Thymus (tissue), 11 donors: Measurements from ENCODE around the gene TANC1. TPM values are rescaled to one million over a fixed set of nuclear protein-coding genes. Genes with fewer than 3 reads are reported as not detected.

Experiments used
- DNase-seq, 9 donors: peaks; one replicate each; pipeline ENCODE4 v3.0.0-alpha.2; 2013; ENCODE audit warnings: low spot score in 9 of 9, low read depth in 6 of 9, missing footprints in 1 of 9
- H3K27ac ChIP-seq, 2 donors: one replicate each; pipeline ENCODE4 v1.5.1; 2013; ENCODE audit warnings: control low read depth in 1 of 2, low read depth in 1 of 2, low read length in 1 of 2, mild to moderate bottlenecking in 1 of 2, moderate library complexity in 1 of 2
- H3K27me3 ChIP-seq, 2 donors: one replicate each; pipeline ENCODE4 v1.5.1; 2013; ENCODE audit warnings: low read length in 1 of 2; ENCODE audit not compliant: control insufficient read depth in 2 of 2, insufficient read depth in 1 of 2
- H3K36me3 ChIP-seq, 2 donors: one replicate each; pipeline ENCODE4 v1.5.1; 2013; ENCODE audit warnings: low read length in 1 of 2, mild to moderate bottlenecking in 1 of 2, moderate library complexity in 1 of 2; ENCODE audit not compliant: control insufficient read depth in 2 of 2, insufficient read depth in 2 of 2
- H3K4me1 ChIP-seq, 2 donors: one replicate each; pipeline ENCODE4 v1.5.1; 2013; ENCODE audit warnings: low read length in 2 of 2; ENCODE audit not compliant: control insufficient read depth in 2 of 2, insufficient read depth in 2 of 2
- H3K4me3 ChIP-seq, 2 donors: one replicate each; pipeline ENCODE4 v1.5.1; 2013; ENCODE audit warnings: low read length in 2 of 2, control low read depth in 1 of 2, mild to moderate bottlenecking in 1 of 2
- H3K9me3 ChIP-seq, 2 donors: one replicate each; pipeline ENCODE4 v1.5.1; 2013; ENCODE audit warnings: low read length in 1 of 2, mild to moderate bottlenecking in 1 of 2; ENCODE audit not compliant: control insufficient read depth in 2 of 2, insufficient read depth in 1 of 2
- WGBS: extraction: QIAGEN DNeasy Blood & Tissue Kit; methylation state at CpG from one replicate; pipeline ENCODE4 v1.1.7; 2013; 5-methylcytosine and 5-hydroxymethylcytosine counted together
- polyA plus RNA-seq: library from polyadenylated mRNA; stranded (reverse); fragments of 200-250 nt; gene quantifications from one replicate; pipeline ENCODE4 v1.2.3, GENCODE V29; 2013
- total RNA-seq: library from RNA; stranded (reverse); fragments of 120-200 nt; gene quantifications from one replicate; pipeline ENCODE4 v1.2.4, GENCODE V29; 2013
- donor health status: healthy.

The TANC1 gene
- total and polyA plus RNA-seq, 2 donors, result 3.5 to 13.0 TPM

DNA sequence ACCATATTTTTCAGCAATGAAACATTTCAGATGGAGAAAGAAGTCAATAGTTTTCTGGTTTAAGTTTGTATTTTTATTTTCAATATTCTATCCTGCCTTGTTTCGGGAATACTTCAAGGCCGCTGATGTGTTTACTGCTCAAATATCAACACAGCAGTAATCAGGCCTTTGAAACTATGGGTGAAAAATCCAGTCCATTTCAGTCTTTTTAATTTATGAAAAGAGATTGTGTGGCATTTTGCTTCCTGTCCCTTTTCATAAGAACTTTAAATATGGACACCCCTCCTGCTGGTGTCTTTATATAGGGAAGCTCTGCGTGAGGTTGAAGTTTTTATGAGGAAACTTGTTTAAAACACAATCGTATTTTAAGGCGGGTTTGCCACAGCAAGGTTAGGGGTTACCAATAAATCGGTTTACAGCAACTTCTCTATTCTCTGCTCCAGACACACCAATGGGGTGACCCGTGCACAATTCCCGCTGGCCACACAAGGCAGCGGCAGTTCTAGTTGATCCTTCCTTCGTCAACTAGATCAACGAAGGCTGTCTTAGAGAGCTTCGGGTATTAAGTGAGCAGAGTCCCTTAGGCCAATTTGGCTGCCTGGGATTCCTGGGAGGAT lies 1.2 kb upstream of the TANC1 start:
- no peaks in the 10 kb centered on the region for H3K36me3 ChIP-seq
- H3K9me3 ChIP-seq, result peaks cover 0 to 5% of the 10 kb centered on the region in 2 donors
- no peak overlapping the region for H3K4me3 ChIP-seq
- peaks cover 0 to 23% of the 10 kb centered on the region in 2 donors for H3K4me1 ChIP-seq
- DNase-seq, result no peak
- H3K27me3 ChIP-seq, result peaks cover 4 to 34% of the 10 kb centered on the region in 2 donors
- no peak overlapping the region for H3K27ac ChIP-seq
- WGBS, result 59% methylated on average over 12 of the region's 12 CpGs

DNA sequence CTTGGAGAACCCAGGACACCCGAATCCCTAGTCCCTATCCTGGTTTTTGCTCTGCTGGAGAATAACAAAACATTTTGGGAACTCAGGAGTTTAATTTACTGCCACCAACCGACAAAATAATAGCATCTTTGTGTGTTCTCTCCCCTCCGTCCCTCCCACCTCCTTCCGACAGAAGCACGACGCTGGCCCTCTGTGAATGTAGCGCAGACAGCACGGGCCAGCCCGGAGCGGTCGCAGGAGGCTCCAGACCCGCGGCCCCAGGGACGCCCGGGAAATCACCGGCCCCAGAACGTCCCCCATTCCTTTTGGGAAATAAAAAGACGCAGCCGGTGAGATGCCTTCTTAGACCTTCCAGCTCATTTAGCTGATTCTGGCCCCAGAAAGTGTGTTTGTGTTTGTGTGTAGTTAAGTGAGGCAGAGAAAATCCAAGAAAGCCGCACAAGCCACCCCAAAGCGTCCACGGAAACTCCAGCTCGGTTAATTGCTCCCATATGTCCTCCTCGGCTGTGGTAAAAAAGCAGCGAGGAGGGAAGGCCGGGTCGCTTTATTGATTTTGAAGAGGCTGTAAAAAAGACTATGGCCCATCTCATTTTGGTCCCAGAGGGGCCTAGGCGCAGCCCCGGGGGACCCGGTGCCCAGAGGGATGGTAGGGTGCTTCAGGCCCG lies 577 bp upstream of the TANC1 start:
- peaks cover 4 to 34% of the 10 kb centered on the region in 2 donors for H3K27me3 ChIP-seq
- peak in 2 of 9 donors; percentile 5 to 43 for DNase-seq
- peak overlapping the region; percentile 43 to 60 for H3K27ac ChIP-seq
- peaks cover 0 to 5% of the 10 kb centered on the region in 2 donors for H3K9me3 ChIP-seq
- H3K4me3 ChIP-seq, result peak overlapping the region; percentile 60 to 74
- 4% methylated on average over 31 of the region's 31 CpGs for WGBS
- peaks cover 0 to 23% of the 10 kb centered on the region in 2 donors for H3K4me1 ChIP-seq
- no peaks in the 10 kb centered on the region for H3K36me3 ChIP-seq

- H3K27me3 ChIP-seq, result peaks cover 4 to 34% of the 10 kb centered on the region in 2 donors
- under 1% methylated on average over 36 of the region's 36 CpGs for WGBS
- H3K4me3 ChIP-seq, result peak overlapping the region; percentile 60 to 74
- no peaks in the 10 kb centered on the region for H3K36me3 ChIP-seq
- H3K4me1 ChIP-seq, result peaks cover 0 to 23% of the 10 kb centered on the region in 2 donors
- H3K27ac ChIP-seq, result peak overlapping the region in 1 of 2 donors; percentile 60
- peak in 2 of 9 donors; percentile 8 to 33 for DNase-seq
- H3K9me3 ChIP-seq, result peaks cover 0 to 5% of the 10 kb centered on the region in 2 donors
Measured at GRCh38 chr2:158969162-158969714, 798 bp downstream of the TANC1 start.

- no peaks in the 10 kb centered on the region for H3K36me3 ChIP-seq
- peaks cover 0 to 23% of the 10 kb centered on the region in 2 donors for H3K4me1 ChIP-seq
- WGBS, result under 1% methylated on average over 25 of the region's 25 CpGs
- peaks cover 0 to 5% of the 10 kb centered on the region in 2 donors for H3K9me3 ChIP-seq
- DNase-seq, result peak in 2 of 9 donors; percentile 19 to 50
- H3K27me3 ChIP-seq, result peaks cover 4 to 34% of the 10 kb centered on the region in 2 donors
- H3K27ac ChIP-seq, result peak overlapping the region in 1 of 2 donors; percentile 36
- H3K4me3 ChIP-seq, result peak overlapping the region; percentile 60 to 74
Measured at GRCh38 chr2:158969715-158970240, 1.3 kb downstream of the TANC1 start.

DNA sequence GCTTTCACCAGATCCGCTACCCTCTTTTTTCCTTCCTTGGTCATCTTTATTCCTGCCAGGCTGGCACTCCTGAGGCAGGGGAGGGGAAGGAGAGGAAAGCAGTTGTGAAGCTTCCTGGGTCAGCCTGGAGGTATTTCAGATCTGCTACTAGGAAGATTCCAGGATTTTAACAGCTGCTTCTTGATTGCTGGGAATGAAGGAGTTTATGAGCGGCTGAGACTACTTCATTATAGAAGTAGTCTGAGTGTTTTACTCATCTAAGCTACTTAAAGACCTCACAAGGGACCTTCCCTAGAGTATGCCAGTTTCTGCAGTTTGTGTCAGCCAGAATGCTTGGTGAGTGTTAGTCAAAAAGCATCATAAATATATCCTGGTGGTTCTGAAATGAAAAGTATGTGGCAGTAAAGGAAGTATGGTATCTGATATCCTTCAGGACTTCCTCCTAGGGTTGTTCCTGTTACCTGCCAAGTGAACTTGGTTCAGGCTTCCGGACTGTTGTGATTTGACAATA lies 1.9 kb downstream of the TANC1 start:
- H3K4me3 ChIP-seq, result peak overlapping the region; percentile 60 to 74
- no peak overlapping the region for H3K27ac ChIP-seq
- DNase-seq, result no peak
- H3K27me3 ChIP-seq, result peaks cover 4 to 34% of the 10 kb centered on the region in 2 donors
- H3K36me3 ChIP-seq, result no peaks in the 10 kb centered on the region
- peaks cover 0 to 23% of the 10 kb centered on the region in 2 donors for H3K4me1 ChIP-seq
- 47% methylated on average over 3 of the region's 3 CpGs for WGBS
- peaks cover 0 to 5% of the 10 kb centered on the region in 2 donors for H3K9me3 ChIP-seq

- no peak for DNase-seq
- H3K4me1 ChIP-seq, result peaks cover 0 to 15% of the 10 kb centered on the region in 2 donors
- WGBS, result 86% methylated on average over 8 of the region's 8 CpGs
- H3K27ac ChIP-seq, result no peak overlapping the region
- peaks cover 0 to 5% of the 10 kb centered on the region in 2 donors for H3K9me3 ChIP-seq
- H3K27me3 ChIP-seq, result peaks cover under 1 to 23% of the 10 kb centered on the region in 2 donors
- no peaks in the 10 kb centered on the region for H3K36me3 ChIP-seq
- H3K4me3 ChIP-seq, result no peak overlapping the region
Measured at GRCh38 chr2:158973116-158973956, 4.9 kb downstream of the TANC1 start.

DNA sequence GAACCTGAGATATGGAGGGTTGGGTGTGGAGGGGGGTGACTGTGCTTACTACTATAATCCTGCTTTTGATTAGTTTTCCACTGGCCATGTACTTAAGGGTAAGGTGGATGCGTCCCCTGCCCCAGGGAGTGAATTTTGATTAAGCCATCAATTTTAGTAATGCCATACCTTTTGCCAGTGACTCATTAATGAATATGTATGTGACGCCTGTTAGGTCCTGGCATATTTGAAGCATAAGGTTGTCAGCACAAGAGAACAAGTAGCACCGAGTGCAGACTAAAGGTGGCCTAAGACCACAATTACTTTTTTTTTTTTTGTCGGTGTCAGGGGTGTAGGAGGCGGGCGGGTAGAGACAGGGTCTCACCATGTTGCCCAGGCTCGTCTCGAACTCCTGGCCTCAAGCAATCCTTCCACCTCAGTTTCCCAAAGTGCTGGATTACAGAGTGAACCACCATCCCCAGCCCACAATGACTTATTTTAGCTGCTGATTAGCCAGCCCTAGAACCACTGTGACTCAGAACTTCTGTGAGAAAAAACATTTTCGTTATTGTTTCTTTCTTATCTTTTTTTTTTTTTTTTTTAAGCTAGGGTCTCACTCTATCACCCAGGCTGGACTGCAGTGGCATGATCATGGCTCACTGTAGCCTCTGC lies 7.0 kb downstream of the TANC1 start:
- H3K27ac ChIP-seq, result no peak overlapping the region
- no peaks in the 10 kb centered on the region for H3K9me3 ChIP-seq
- H3K4me3 ChIP-seq, result no peak overlapping the region
- 97% methylated on average over 9 of the region's 9 CpGs for WGBS
- H3K4me1 ChIP-seq, result no peaks in the 10 kb centered on the region
- H3K27me3 ChIP-seq, result peaks cover 0 to 2% of the 10 kb centered on the region in 2 donors
- no peaks in the 10 kb centered on the region for H3K36me3 ChIP-seq
- no peak for DNase-seq

GRCh38 chr2:158979772-158980171 lies 11.3 kb downstream of the TANC1 start:
- DNase-seq, result no peak
- no peak overlapping the region for H3K27ac ChIP-seq
- H3K36me3 ChIP-seq, result no peaks in the 10 kb centered on the region
- WGBS, result 96% methylated on average over 1 of the region's 1 CpG
- H3K9me3 ChIP-seq, result no peaks in the 10 kb centered on the region
- H3K27me3 ChIP-seq, result no peaks in the 10 kb centered on the region
- H3K4me3 ChIP-seq, result no peak overlapping the region
- peaks cover 0 to 2% of the 10 kb centered on the region in 2 donors for H3K4me1 ChIP-seq
